ENCODE results near the gene RTN4RL1. TPM values are rescaled to one million over a fixed set of nuclear protein-coding genes. Genes with fewer than 3 reads are reported as not detected.

The RTN4RL1 gene
- total RNA-seq, 2 experiments from 2014 or later, result not detected

DNA sequence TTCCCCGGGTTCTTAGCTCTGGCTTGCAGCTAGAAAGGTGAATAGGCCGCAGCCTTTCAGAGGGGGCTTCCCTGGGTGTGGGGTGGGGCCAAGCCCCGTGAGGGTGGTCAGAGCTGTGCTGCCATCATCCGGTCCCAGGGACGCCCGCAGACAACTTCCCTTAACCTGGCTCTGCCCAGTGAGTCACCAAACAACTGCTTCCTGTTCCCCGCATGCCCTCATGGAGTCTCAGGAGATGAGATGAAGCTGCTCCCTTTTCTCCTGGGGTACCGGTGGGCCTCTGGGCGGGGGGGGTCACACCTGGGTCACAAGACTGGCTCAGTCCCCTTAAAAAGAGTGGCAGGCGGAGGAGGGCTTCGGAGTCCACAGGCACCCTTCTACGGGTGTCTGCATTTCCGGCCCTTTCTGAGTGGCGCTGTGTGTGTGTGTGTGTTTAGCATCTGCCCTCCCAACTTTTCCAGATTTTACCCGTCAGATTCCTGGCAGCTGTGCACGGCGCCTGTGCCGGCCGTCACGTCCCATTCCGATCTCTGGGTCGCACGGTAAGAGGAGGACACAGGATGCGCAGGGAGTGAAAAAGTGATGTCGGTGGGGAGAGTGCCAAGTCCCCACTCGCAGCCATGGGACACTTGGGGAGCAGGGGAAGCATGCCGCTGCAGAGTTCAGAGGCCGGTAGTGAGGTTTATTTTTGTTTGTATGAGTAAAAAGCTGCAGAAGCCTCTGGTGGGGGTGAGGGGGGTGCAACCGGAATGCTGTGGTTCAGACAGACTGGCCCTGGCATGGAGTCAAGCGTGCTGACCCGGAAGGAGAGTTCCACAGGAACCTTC lies 46.5 kb upstream of the RTN4RL1 start:
- TF ChIP-seq CTCF (conservative IDR thresholded peaks at IDR 0.05; ENCODE audit: low read length) (no peak), EZH2phosphoT487 (IDR thresholded peaks at IDR 0.05; ENCODE audit: borderline replicate concordance, low read depth, low read length) (no peak)
- no peaks in the 10 kb centered on the region for H4K20me1 ChIP-seq (ENCODE audit: insufficient read depth, low read length)
- intact Hi-C loops (cut with micrococcal nuclease; ENCODE audit: unreplicated experiment), result no loop called here
- H3K9me2 ChIP-seq (ENCODE audit: insufficient read depth, low read length), result no peaks in the 10 kb centered on the region
- H3K4me3 ChIP-seq (ENCODE audit: low read depth, low read length, poor library complexity, severe bottlenecking), result no peak overlapping the region
- ChIA-PET POLR2A (interaction anchor here (0.8 kb wide), 1 partner anchor 14 kb away, joined by 3 read pairs; no protein-coding TSS in a partner anchor), CTCF (ENCODE audit: unreplicated experiment) (no interaction called here)
- H3K27ac ChIP-seq (ENCODE audit: low read depth, low read length, poor library complexity, severe bottlenecking), result no peak overlapping the region
- H3K4me2 ChIP-seq (ENCODE audit: low read length), result no peak overlapping the region
- H3K36me3 ChIP-seq (ENCODE audit: insufficient read depth, low read length), result no peaks in the 10 kb centered on the region
- no peak overlapping the region for H2AFZ ChIP-seq (ENCODE audit: low read length)
- peaks cover 11% of the 10 kb centered on the region for H3K4me1 ChIP-seq (ENCODE audit: insufficient read depth, low read length, poor library complexity, severe bottlenecking)
- no peaks in the 10 kb centered on the region for H3K79me2 ChIP-seq (ENCODE audit: insufficient read depth, low read depth, low read length)
- DNase-seq (ENCODE audit: low spot score), result no peak
- H3K9me3 ChIP-seq (ENCODE audit: low read length), result no peaks in the 10 kb centered on the region
- BruUV-seq (replicated peaks), result no TSS peak

DNA sequence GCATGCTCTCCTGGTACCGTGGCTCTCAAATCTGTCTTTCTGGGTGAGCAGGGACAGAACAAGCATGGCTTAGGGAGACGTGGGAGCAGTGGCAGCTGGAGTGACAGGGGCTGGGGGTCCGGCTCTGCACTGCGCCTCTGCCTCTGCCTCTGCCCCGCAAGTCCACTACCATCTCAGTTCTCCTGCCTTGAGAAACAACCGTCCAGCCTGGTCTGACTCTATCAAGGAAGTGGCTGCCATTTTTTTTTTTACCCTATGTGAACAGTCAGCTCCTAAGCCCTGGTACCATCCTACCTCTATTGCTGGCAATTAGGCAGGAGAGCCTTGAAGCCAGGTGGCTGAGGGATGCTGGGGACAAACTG lies 45.9 kb upstream of the RTN4RL1 start:
- no peaks in the 10 kb centered on the region for H3K9me2 ChIP-seq (ENCODE audit: insufficient read depth, low read length)
- H3K4me1 ChIP-seq (ENCODE audit: insufficient read depth, low read length, poor library complexity, severe bottlenecking), result peaks cover 11% of the 10 kb centered on the region
- no peak overlapping the region for H3K27ac ChIP-seq (ENCODE audit: low read depth, low read length, poor library complexity, severe bottlenecking)
- no TSS peak for BruUV-seq (replicated peaks)
- no peak overlapping the region for H2AFZ ChIP-seq (ENCODE audit: low read length)
- intact Hi-C loops (cut with micrococcal nuclease; ENCODE audit: unreplicated experiment), result no loop called here
- DNase-seq (ENCODE audit: low spot score), result no peak
- no peaks in the 10 kb centered on the region for H3K9me3 ChIP-seq (ENCODE audit: low read length)
- POLR2A ChIA-PET, result no interaction called here
- CTCF ChIA-PET (ENCODE audit: unreplicated experiment), result no interaction called here
- H3K4me2 ChIP-seq (ENCODE audit: low read length), result no peak overlapping the region
- TF ChIP-seq EZH2phosphoT487 (IDR thresholded peaks at IDR 0.05; ENCODE audit: borderline replicate concordance, low read depth, low read length) (no peak), CTCF (conservative IDR thresholded peaks at IDR 0.05; ENCODE audit: low read length) (no peak)
- H3K79me2 ChIP-seq (ENCODE audit: insufficient read depth, low read depth, low read length), result no peaks in the 10 kb centered on the region
- H3K4me3 ChIP-seq (ENCODE audit: low read depth, low read length, poor library complexity, severe bottlenecking), result no peak overlapping the region
- no peaks in the 10 kb centered on the region for H4K20me1 ChIP-seq (ENCODE audit: insufficient read depth, low read length)
- H3K36me3 ChIP-seq (ENCODE audit: insufficient read depth, low read length), result no peaks in the 10 kb centered on the region

- ChIA-PET POLR2A (no interaction called here), CTCF (ENCODE audit: unreplicated experiment) (no interaction called here)
- intact Hi-C loops (cut with micrococcal nuclease; ENCODE audit: unreplicated experiment), result no loop called here
- no peaks in the 10 kb centered on the region for H3K79me2 ChIP-seq (ENCODE audit: insufficient read depth, low read depth, low read length)
- no peak for DNase-seq (ENCODE audit: low spot score)
- no peaks in the 10 kb centered on the region for H3K9me2 ChIP-seq (ENCODE audit: insufficient read depth, low read length)
- no peaks in the 10 kb centered on the region for H4K20me1 ChIP-seq (ENCODE audit: insufficient read depth, low read length)
- no TSS peak for BruUV-seq (replicated peaks)
- no peak overlapping the region for H2AFZ ChIP-seq (ENCODE audit: low read length)
- TF ChIP-seq EZH2phosphoT487 (IDR thresholded peaks at IDR 0.05; ENCODE audit: borderline replicate concordance, low read depth, low read length) (no peak), CTCF (conservative IDR thresholded peaks at IDR 0.05; ENCODE audit: low read length) (0 out of 2 replicates have a peak, but pooled peaks have one; percentile 39)
- H3K36me3 ChIP-seq (ENCODE audit: insufficient read depth, low read length), result no peaks in the 10 kb centered on the region
- no peak overlapping the region for H3K27ac ChIP-seq (ENCODE audit: low read depth, low read length, poor library complexity, severe bottlenecking)
- H3K9me3 ChIP-seq (ENCODE audit: low read length), result no peaks in the 10 kb centered on the region
- H3K4me3 ChIP-seq (ENCODE audit: low read depth, low read length, poor library complexity, severe bottlenecking), result no peak overlapping the region
- no peak overlapping the region for H3K4me2 ChIP-seq (ENCODE audit: low read length)
- H3K4me1 ChIP-seq (ENCODE audit: insufficient read depth, low read length, poor library complexity, severe bottlenecking), result peaks cover 11% of the 10 kb centered on the region
Observed at GRCh38 chr17:2070241-2071023, 45.3 kb upstream of the RTN4RL1 start.
